GM12874 (cell line): ENCODE results near the gene MACF1.

Experiments used
- TF ChIP-seq, protein P1 (sequence below): IDR thresholded peaks from 2 replicates; pipeline ENCODE4 v1.5.1; 2011; ENCODE audit warnings: low read depth, mild to moderate bottlenecking, control low read depth, low read length, moderate library complexity; ENCODE audit not compliant: insufficient read depth

Gene MACF1

GRCh38 chr1:39332291-39332690 lies 127.8 kb downstream of the MACF1 start:
- TF ChIP-seq, protein P1, sequence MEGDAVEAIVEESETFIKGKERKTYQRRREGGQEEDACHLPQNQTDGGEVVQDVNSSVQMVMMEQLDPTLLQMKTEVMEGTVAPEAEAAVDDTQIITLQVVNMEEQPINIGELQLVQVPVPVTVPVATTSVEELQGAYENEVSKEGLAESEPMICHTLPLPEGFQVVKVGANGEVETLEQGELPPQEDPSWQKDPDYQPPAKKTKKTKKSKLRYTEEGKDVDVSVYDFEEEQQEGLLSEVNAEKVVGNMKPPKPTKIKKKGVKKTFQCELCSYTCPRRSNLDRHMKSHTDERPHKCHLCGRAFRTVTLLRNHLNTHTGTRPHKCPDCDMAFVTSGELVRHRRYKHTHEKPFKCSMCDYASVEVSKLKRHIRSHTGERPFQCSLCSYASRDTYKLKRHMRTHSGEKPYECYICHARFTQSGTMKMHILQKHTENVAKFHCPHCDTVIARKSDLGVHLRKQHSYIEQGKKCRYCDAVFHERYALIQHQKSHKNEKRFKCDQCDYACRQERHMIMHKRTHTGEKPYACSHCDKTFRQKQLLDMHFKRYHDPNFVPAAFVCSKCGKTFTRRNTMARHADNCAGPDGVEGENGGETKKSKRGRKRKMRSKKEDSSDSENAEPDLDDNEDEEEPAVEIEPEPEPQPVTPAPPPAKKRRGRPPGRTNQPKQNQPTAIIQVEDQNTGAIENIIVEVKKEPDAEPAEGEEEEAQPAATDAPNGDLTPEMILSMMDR = no peak

DNA sequence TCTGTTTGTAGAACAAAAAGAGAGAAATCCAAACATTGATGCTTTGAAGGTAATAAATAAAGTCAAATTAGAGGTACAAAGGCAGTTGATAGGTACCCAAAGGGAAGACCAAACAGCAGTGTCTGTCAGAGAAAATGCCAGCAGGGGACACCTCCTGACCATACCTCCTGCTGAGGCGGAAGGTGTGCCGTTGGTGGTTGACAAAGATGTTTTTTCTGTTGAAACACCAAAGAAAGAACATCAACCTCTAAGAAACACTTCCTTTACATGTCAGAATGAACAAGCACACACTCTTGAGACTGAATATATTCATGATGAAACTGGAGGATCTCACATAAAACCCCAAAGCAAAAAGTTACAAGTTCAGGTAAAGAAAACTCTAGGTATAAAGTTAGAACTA lies 128.3 kb downstream of the MACF1 start:
- TF ChIP-seq, protein P1 = no peak

- TF ChIP-seq, protein P1 = no peak
Observed at GRCh38 chr1:39333296-39333695, 128.8 kb downstream of the MACF1 start.

- TF ChIP-seq, protein P1 = no peak
Observed at GRCh38 chr1:39335216-39335615, 130.7 kb downstream of the MACF1 start.

DNA sequence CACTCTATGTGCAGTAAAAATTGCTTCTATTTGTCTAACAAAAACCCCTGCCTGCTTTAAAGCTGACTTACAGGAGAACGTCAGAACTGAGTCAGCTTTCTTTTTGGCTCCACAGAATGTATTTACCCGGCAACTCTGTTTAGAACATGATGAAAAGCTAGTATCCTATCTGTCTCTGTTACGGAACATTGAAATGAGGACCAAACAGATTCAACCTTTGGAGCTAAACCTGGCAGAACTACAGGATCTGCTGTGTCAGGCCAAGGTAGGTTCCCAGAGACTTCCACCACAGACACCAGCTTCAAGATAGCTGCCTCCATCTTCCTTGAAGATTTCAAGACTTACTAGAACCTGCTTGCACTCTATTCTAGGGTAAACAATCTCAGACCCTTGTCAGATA lies 132.6 kb downstream of the MACF1 start:
- TF ChIP-seq, protein P1 = no peak

- TF ChIP-seq, protein P1 = no peak
Observed at GRCh38 chr1:39342776-39343175, 138.3 kb downstream of the MACF1 start.

GRCh38 chr1:39344394-39345154 lies 140.1 kb downstream of the MACF1 start:
- TF ChIP-seq, protein P1 = no peak
